Subcutaneous adipose tissue (tissue), 4 donors: Measurements from ENCODE around the gene IGF2BP3. TPM values are rescaled to one million over a fixed set of nuclear protein-coding genes. Genes with fewer than 3 reads are reported as not detected.

Experiments
- total RNA-seq, 4 donors: library from RNA; depleted of rRNA; stranded (reverse); fragments of >200 nt; gene quantifications; one replicate each; pipeline ENCODE4 v1.1.0, GENCODE V29; 2016
- TF ChIP-seq, protein P1 (sequence below): fragments of 450-650 bp; IDR thresholded peaks from one replicate; pipeline ENCODE4 v1.5.1; 2016; ENCODE audit warnings: low read depth, mild to moderate bottlenecking, control low read depth, antibody characterized with exemption, moderate library complexity

IGF2BP3 gene
- total RNA-seq, 4 donors from 2014 or later: 0.94 to 3.6 (median 1.8) TPM

DNA sequence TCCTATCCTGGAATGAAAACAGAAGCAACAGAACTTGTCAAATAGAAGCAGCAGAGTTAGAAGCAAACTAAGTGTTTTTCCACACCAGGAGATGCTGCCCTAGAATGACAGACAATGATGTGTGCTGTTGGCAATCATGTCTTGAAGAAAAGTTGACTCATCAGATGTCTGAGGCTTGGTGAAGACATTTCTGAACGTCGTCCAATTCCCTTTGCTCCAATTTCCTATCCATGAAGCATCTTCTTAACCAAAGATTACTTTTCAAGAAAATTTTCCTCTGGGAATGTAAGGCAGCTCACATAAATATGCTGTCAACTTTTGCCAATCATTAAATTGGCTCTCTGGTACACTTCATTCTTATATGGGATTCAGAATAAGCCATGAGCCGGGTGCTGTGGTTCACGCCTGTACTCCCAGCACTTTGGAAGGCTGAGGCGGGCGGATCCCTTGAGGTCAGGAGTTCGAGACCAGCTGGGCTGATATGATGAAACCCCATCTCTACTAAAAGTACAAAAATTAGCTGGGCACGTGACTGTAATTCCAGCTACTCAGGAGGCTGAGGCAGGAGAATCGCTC is 136.5 kb downstream of the IGF2BP3 start:
- TF ChIP-seq, protein P1, sequence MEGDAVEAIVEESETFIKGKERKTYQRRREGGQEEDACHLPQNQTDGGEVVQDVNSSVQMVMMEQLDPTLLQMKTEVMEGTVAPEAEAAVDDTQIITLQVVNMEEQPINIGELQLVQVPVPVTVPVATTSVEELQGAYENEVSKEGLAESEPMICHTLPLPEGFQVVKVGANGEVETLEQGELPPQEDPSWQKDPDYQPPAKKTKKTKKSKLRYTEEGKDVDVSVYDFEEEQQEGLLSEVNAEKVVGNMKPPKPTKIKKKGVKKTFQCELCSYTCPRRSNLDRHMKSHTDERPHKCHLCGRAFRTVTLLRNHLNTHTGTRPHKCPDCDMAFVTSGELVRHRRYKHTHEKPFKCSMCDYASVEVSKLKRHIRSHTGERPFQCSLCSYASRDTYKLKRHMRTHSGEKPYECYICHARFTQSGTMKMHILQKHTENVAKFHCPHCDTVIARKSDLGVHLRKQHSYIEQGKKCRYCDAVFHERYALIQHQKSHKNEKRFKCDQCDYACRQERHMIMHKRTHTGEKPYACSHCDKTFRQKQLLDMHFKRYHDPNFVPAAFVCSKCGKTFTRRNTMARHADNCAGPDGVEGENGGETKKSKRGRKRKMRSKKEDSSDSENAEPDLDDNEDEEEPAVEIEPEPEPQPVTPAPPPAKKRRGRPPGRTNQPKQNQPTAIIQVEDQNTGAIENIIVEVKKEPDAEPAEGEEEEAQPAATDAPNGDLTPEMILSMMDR: no peak

DNA sequence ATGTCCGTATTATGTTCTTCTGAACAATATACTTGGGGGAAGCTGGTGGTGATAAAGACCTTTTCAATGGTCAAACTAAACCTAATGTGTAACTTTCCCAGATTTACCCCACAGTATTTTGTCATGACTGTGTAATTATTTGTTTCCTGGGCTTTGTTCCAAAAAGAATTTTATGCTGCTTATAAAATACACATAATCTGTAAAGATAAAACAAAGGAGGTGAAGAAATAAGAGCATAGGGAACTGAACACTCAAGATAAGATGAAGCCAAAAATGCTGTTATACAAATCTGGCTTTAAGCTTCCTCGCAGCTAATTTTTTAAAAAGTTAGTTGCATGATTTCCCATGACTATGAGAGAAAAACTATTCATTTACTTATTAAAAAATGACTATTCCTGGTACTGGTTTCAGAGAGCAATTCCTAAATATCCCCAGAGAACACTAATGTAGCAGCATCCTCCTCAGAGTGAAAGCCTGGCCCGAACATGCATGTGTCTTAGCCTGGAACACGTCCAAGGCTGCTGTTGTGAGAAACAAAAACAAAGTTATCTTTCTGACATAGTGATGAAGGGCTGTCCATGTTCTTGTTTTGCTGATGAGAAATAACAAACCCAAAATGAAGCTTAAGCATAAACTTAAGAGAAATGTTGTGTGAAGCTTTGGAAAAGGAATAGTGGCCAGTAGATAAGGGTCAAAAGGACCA is 137.2 kb downstream of the IGF2BP3 start:
- TF ChIP-seq, protein P1: no peak

DNA sequence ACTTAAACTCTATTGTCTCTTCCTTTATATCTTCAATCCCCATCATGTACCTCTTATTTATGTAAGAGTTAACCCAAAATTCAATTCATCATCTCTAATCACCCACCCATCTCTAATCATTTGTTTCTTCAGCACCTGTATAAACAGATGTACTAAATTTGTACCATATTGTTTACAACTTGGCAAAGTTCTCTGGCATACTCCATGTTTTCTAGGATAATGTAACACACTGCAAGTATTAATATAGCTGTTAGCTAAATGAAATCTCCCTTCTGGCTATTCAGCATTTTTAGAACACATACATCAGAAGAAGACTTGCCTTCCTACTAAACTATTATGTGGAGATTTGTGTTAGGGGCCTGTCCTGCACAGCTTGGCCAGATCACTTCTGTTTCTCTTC is 138.1 kb downstream of the IGF2BP3 start:
- TF ChIP-seq, protein P1: no peak

DNA sequence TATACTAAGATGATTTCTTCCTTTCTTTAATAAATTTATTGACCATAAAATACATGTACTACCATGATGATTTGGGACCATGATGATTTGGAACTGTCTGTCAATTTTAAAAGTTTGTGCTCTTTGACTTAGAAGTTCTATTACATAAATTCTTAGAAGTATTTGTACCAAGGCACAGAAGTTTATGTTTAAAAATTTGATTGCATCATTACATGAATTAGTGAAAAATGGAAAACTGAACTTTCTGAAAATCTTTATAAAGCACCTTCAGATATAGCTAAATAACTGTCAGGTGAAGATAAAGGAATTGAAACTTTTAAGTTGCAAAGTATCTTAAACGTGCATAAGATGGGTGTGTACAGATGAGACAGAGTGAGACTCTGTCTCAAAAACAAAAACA is 139.2 kb downstream of the IGF2BP3 start:
- TF ChIP-seq, protein P1: no peak

DNA sequence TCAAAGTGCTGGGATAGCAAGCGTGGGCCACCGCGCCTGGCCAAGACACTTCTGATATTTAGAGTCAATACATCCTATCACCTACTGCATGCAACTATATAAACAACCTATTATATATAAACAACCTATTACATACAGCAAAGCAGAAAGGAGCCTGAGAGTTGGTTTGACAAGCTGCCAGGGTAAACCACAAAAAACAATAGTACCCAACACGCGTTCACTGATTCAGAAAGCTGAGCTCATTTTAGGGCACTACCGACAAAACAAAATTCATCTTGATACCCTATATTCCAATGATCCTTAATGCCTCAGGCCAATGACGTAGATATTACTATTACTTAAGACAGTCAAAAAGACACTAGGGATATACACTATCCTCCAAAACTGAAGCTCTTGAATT is 154.9 kb downstream of the IGF2BP3 start:
- TF ChIP-seq, protein P1: no peak

DNA sequence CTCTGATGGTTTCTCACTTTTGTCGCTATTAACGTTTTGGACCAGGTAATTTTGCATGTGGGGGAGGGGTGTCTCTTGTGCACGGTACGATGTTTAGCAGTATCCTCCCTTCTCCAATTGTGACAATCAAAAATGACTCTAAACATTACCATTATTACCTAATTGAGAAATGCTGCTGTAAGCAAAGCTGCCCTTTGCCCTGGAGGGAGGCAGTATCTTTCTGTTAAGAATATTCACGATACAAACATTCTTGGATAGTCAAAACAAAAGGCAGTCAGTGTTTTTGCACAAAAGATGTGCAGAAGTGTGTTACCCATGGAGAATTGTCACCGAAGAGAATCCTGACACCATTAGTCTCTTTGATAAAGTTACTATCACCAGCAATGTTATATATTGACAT is 161.5 kb downstream of the IGF2BP3 start:
- TF ChIP-seq, protein P1: no peak

DNA sequence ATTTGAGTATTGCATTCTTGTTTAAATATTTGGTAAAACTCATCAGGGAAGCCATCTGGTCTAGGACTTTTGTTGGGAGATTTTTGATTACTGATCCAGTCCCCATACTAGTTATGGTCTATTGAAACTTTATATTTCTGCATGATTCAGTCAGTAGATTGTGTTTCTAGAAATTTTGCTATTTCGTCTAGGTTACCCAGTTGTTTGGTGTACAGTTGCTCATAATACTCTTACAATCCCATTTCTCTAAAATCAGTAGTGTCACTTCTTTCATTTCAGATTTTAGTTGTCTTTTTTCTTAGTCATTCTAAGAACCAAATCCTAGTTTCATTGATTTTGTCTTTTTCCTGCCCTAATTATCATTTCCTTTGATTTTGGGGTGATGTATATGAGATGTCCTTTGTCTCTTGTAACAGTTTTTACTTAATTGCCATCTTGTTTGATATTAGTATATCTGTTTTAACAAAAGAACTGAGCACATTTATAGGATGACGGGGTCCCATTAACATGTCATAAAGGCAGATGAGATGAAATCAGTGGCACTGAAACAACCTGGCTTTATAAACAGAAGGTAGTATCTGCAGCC is 163.3 kb downstream of the IGF2BP3 start:
- TF ChIP-seq, protein P1: no peak
